Coronary artery (tissue), 2 donors: ENCODE data around the gene NDFIP1.

Experiments
- DNase-seq: peaks from one replicate; pipeline ENCODE4 v3.0.0-alpha.2; 2017; ENCODE audit warnings: low spot score
- H3K27ac ChIP-seq, 2 donors: fragments of 200-600 bp; sonication (generic); one replicate each; pipeline ENCODE4 v1.5.1; 2016 to 2019
- H3K4me3 ChIP-seq: fragments of 200-600 bp; sonication (generic); 2 replicates; pipeline ENCODE4 v1.5.1; 2016; ENCODE audit warnings: mild to moderate bottlenecking, moderate library complexity
- CTCF ChIP-seq: fragments of 200-600 bp; sonication (generic); IDR thresholded peaks from one replicate; pipeline ENCODE4 v1.5.1; 2019; ENCODE audit warnings: antibody characterized with exemption

Gene NDFIP1

GRCh38 chr5:142193114-142193428 lies 84.5 kb downstream of the NDFIP1 start:
- no peak for TF ChIP-seq CTCF
- peak overlapping the region; percentile 77 to 82 for H3K27ac ChIP-seq
- no peak overlapping the region for H3K4me3 ChIP-seq
- DNase-seq: peak; percentile 94

GRCh38 chr5:142197098-142197497 lies 88.5 kb downstream of the NDFIP1 start:
- DNase-seq: no peak
- TF ChIP-seq CTCF: no peak
- H3K4me3 ChIP-seq: no peak overlapping the region
- no peak overlapping the region for H3K27ac ChIP-seq

- no peak for DNase-seq
- no peak overlapping the region for H3K27ac ChIP-seq
- no peak overlapping the region for H3K4me3 ChIP-seq
- no peak for TF ChIP-seq CTCF
Measured at GRCh38 chr5:142197781-142198180, 89.2 kb downstream of the NDFIP1 start.

- DNase-seq: no peak
- no peak overlapping the region for H3K4me3 ChIP-seq
- no peak overlapping the region for H3K27ac ChIP-seq
- TF ChIP-seq CTCF: no peak
Measured at GRCh38 chr5:142199388-142199787, 90.8 kb downstream of the NDFIP1 start.

GRCh38 chr5:142200387-142200786 lies 91.8 kb downstream of the NDFIP1 start:
- DNase-seq: no peak
- no peak overlapping the region for H3K4me3 ChIP-seq
- H3K27ac ChIP-seq: no peak overlapping the region
- TF ChIP-seq CTCF: no peak

- Histone ChIP-seq H3K4me3 (no peak overlapping the region), H3K27ac (no peak overlapping the region)
- no peak for TF ChIP-seq CTCF
- no peak for DNase-seq
Measured at GRCh38 chr5:142201471-142201887, 92.9 kb downstream of the NDFIP1 start.

GRCh38 chr5:142202282-142202681 lies 93.7 kb downstream of the NDFIP1 start:
- H3K27ac ChIP-seq: no peak overlapping the region
- no peak for DNase-seq
- TF ChIP-seq CTCF: no peak
- H3K4me3 ChIP-seq: no peak overlapping the region
